GM19193 (cell line): ENCODE measurements around the gene LINGO3.

Experiments
- POLR2A ChIP-seq: IDR thresholded peaks from 4 replicates; pipeline ENCODE4 v1.6.1; 2011; ENCODE audit not compliant: insufficient read depth, insufficient read length; ENCODE audit errors: extremely low read depth

Gene LINGO3

GRCh38 chr19:2321565-2322283 is 13.8 kb upstream of the LINGO3 start:
- no peak for TF ChIP-seq POLR2A

DNA sequence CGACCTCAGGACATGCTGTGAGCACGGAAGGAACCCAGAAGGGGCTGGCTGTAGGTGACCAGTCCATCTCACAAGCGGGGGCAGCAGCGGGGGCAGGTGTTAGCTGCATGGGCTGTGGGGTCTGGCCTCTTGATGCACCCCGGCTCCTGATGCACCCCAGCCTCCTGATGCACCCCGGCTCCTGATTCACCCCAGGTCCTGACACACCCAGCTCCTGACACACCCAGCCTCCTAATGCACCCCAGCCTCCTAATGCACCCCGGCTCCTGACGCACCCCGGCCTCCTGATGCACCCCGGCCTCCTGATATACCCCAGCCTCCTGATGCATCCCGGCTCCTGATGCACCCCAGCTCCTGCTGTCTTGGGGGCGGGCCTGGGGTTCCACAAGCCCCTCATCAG is 13.0 kb upstream of the LINGO3 start:
- no peak for TF ChIP-seq POLR2A

- TF ChIP-seq POLR2A: no peak
These were observed 12.1 kb upstream of the LINGO3 start for GRCh38 chr19:2320049-2320448.

- TF ChIP-seq POLR2A: no peak
These were observed 11.6 kb upstream of the LINGO3 start for GRCh38 chr19:2319551-2319950.

- no peak for TF ChIP-seq POLR2A
These were observed 11.0 kb upstream of the LINGO3 start for GRCh38 chr19:2318923-2319322.

DNA sequence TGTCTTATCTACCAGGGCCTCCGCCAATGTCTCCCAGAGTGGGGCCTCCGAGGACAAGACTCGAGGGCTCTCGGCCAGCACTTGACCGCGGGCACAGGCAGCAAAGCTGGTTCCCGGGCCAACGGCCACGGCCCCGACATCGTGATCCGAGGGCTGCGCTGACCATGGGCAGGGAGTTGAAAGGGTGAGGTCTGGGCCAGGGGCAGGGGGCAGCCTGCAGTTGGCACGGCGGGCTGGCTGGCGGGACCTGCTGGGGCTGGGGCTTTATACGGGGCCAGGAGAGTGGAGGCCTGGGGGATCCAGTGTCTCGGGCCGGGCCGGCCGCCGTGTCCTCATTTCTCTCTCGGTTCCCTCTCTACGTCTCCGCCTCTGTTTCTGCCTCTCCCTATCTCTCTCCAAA is 9.8 kb upstream of the LINGO3 start:
- no peak for TF ChIP-seq POLR2A

DNA sequence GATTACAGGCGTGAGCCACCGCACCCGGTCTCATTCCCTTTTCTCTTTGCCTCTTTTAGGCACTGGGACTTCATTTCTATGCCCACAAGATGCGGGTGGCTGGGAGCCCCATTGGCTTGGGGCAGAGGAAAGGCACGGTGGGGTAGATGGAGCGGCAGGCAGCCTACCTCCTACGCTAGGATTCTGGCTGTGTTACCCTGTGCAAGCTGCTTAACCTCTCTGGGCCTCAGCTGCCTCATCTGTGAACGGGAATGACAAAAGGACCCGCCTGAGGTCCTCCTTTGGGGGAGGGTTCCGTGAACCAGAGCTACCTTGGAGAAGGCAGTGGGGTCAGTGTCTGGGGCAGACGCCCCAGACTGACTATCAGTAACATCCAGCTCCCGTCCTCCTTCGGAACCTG is 9.3 kb upstream of the LINGO3 start:
- TF ChIP-seq POLR2A: no peak

DNA sequence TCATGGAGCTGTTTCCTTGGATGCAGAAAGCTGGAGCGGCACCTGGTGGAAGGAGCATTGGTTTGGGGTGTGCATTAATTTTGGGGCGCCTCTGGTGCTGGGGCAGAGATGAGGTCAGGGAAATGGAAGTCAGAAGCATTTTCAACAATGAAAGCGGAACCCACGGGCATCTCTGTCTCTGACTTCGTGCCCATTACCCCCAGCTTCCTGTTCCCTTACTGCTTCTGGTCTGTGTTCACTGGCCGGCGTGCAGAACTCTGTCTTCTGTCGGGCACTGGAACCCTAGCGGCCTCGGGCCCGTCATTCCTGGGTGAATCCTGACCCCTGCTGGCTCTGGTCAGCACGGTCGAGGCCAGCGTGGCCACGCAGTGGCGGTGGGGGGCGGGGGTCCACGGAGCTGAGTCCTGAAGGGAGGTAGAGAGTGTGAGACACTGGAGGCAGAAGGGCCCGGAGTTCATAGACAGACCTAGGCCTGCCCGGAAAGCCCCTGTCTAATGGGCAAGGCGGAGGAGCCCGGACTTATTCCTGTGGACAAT is 7.9 kb upstream of the LINGO3 start:
- TF ChIP-seq POLR2A: no peak

- no peak for TF ChIP-seq POLR2A
These were observed 7.3 kb upstream of the LINGO3 start for GRCh38 chr19:2315121-2315817.

DNA sequence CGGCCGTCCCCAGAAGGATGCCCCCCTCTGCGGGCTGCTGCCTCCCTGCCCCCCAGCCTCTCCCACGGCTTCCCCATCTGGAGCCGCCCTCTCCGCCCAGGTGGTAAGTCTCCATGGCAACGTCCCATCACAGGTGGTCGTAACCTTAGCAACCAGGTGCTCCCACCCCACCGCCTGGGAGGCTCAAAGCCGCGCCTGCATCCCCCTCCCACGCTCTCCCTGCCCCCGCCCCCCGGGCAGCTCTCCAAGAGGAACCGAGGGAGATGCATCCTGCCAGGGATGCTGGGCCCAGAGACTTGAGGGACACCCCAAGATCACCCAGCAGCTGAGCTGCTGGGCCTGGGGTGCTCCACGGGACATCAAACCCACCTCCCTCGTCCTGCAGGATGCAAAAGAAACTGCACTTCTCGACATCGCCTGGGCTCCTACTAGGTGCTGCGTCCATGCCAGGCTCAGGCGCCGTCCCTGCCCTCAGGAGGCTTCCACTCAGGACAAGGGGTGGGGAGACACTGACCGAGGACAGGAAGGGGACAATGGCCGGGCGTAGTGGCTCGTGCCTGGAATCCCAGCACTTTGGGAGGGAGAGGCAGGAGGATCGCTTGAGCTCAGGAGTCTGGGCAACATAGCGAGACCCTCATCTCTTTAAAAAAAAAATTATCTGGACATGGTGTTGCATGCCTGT is 5.0 kb upstream of the LINGO3 start:
- no peak for TF ChIP-seq POLR2A

DNA sequence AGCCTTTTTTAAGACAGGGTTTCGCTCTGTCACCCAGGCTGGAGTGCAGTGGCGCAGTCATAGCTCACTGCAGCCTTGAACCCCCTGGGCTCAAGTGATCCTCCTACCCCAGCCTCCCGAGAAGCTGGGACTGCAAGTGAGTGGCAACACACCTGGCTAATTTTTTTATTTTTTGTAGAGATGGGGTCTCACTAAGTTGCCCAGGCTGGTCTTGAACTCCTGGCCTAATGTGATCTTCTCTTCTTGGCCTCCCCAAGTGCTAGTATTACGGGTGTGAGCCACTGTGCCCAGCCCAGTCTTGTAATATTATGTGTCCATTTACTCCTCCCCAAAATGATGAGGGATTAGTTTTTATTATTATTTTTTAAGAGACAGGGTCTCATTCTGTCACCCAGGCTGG is 3.1 kb upstream of the LINGO3 start:
- TF ChIP-seq POLR2A: no peak

GRCh38 chr19:2309734-2310362 is 1.9 kb upstream of the LINGO3 start:
- no peak for TF ChIP-seq POLR2A

DNA sequence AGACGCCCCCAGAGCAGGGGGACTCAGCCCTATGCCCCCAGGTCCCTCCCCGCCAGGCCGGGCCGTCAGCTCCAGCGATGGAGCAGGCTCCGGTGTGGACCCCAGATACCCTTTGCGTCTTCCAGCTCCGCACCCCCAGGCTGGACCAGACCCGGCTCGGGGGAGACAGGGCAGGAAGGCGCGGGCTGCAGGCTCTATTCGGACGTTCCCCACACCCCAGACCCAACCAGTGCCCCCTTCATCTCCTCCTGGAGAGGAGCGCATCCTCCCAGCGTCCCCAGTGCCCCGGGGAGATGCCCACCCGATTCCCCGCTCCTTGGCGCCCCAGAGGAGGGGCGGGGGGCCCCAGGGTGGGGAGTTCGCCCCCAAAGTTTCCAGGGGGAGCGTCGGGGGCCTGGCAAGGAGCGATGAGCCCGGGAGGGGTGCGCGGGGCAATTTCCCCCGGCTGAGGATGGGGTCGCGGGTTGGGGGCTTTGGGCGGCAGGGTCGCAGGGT is 389 bp downstream of the LINGO3 start:
- TF ChIP-seq POLR2A: no peak

DNA sequence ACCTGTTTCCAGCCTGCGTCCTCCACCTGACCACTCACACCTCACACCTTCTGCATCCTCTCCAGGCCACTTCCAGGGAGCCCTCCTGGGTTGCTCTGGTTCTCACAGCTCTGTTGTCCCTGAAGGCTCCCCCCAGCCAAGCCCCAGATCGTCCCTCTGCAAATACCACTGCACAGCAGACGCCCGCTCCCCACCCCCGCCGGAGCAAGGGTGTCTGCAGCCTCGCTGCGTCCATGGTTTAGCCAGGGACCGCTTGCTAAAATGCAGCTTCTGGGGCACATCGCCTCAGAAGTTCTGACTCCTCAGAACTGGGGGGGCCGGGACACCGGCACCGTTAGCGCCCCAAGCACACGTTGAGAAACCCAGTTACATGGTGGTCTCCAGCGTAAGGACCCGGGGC is 983 bp downstream of the LINGO3 start:
- no peak for TF ChIP-seq POLR2A

DNA sequence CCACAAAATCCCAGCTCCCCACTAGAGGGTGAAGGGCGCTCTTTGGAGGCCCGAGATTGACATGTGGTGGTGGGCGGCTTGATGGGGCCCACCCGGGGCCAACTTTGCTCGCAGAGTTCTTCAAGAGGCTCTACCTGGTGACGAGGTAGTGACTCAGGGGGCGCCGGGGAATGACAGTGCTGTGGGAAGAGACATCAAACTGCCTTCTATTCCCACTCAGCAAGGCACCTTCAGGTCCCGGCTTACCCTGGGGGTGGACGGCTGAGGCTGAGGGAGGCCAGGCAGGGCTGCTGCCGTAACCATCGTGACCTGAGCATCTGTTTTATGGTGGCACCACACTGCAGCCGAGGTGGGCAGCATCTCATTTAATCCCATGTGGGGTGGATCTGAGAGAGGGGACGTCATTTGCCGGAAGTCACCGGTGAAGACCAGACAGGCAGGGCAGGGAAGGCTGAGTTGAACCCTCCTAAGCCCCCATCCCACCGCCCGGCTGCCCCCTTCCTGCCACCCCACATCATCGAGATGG is 1.6 kb downstream of the LINGO3 start:
- TF ChIP-seq POLR2A: no peak
